Measurements from ENCODE around the gene MVD.

The MVD gene

DNA sequence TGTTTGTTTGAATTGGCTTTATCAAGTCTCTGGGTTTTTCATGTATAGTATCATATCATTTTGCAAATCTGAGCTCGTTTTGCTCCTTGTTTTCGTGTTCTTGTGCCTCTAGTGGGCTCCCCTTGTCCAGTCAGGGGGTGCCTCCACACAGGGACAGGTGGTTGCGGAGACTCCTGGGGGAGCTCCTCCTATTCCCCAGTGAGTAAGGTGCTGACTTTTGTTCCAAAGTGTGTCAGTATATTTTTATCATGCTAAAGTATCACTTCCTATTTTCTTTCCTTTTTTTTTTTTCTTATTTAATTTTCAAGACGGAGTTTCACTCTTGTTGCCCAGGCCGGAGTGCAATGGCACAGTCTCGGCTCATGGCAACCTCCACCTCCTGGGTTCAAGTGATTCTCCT is 54.8 kb downstream of the MVD start:
- no peak for DNase-seq (ENCODE audit: low read depth in 1 of 2, low spot score in 1 of 2)

GRCh38 chr16:88606148-88606757 is 56.6 kb downstream of the MVD start:
- no peak for DNase-seq (ENCODE audit: low read depth in 1 of 2, low spot score in 1 of 2)

- DNase-seq (ENCODE audit: low read depth in 1 of 2, low spot score in 1 of 2), result no peak
Measured at GRCh38 chr16:88605186-88606147, 57.4 kb downstream of the MVD start.

DNA sequence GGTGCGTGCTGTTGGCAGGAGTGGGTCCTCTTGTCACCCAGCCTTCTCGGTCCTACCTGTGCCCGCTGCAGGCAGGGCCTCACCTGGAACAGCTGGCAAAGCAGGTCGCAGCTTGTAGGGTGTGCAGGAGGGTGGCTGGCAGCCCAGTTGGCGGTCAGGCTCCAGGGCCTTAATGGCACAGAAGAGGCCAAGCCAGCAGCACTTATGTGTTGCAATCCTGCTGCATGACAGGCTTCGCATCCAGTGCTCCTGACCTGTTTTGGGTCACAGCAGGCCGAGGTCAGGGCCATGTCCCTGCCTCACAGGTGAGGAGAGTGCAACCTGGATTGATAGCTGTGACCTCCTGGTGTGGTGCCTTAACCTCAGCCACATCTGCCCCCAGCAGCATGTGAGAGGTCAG is 60.8 kb downstream of the MVD start:
- DNase-seq (ENCODE audit: low read depth in 1 of 2, low spot score in 1 of 2), result no peak
